Kidney capillary endothelial cell (primary cell): ENCODE results near the gene MLPH.
"Not testable (repeated sequence)": the region's sequence is repeated elsewhere in the genome, so short reads cannot be mapped to it uniquely, and the experiment has no call there.

Experiments used
- DNase-seq: peaks from one replicate; pipeline ENCODE4 v3.0.0-alpha.2; 2018; ENCODE audit warnings: low spot score

Gene MLPH

DNA sequence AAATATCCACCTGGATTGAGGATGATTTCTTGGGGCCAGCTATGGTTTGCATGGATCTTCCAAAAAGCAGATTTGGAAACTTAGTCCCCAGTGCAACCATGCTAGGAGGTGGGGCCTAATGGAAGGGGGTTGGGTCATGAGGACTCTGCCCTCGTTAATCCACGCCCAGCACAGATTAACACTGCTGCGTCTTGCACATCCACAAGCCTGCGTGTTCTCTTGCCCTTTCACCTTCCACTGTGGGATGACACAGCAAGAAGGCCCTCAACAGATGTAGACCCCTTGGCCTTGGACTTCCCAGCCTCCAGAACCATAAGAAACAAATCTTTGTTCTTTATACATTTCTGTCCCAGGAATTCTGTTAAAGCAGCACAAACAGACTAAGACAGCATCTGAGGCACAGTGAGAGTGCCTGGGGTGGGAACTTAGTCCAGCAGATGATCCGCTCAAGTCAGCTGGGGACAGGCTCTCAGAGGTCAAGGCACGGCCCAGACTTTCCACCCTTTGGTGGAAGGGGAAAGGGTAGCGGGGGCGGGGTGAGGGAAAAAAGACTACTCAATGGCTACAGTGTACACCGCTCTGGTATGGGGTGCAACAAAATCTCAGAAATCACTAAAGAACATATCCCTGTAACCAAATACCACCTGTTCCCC, 101.1 kb downstream of the MLPH start:
- DNase-seq, result no peak

DNA sequence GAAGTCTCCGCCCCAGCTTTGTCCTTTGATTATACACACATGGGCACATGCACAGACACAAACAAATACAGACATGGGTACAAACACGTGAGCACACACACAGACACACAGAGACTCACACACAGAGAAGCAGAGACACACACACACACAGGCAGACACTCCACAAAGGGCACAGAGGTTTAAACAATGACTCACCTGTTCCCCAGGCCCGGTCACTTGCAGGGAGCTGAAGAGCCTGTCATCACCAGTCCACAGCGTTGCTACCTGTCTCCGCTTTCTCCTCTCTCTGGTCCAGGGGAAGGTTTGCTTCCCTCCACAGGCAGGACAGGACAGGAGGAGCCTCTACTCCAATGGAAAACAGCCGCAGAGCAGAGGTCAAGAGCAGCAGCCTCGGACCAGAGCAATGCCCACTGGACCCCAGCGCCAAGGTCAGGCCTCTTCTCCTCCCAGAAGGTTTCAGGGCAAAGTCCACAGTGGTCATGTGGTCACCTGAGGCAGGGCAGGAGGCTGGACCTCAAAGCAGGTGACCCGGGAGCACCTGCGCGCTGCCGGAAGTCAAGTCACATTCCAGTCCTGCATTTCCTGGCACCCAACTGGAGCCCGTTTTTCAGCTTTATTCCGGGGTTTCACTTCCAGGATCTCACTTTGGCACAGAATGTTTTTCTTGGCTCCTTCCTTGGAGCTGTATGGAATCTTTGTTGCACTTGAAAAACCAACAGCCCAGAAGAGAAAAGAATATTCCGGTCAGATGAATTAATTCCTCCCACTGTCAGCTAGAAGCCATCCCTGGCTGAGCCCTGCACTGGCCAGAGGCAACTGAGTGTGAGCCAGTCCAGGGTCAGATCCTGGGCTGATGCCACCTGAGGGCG, 103.5 kb downstream of the MLPH start, which contains the start of gene RAB17:
RAB17 (minus strand) TSS at position 463 of the 869 bp plus-strand sequence. CDS start 4,580 bp downstream, outside the sequence.
- DNase-seq, result no peak

GRCh38 chr2:237591141-237591881, 104.3 kb downstream of the MLPH start:
- DNase-seq, result no peak

GRCh38 chr2:237592425-237592980, 105.5 kb downstream of the MLPH start:
- DNase-seq, result no peak

DNA sequence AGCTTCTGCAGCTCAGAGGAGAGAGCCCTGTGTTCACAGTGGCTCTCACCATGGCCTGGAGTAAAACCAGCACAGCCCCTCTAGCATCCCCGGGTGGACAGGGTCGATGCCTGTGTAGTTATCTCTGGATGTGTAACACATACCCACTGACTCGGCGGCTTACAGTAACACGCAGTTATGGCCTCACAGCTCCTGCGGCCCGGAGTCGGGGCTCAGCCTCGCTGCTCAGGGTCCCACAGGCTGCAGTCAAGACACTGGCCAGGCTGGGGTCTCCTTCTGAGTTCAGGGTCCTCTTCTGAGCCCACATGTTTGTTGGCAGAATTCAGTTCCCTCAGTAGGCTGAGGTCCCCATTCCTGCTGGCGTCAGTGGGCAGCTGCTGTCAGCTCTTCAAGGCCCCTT, 106.0 kb downstream of the MLPH start:
- DNase-seq, result no peak

DNA sequence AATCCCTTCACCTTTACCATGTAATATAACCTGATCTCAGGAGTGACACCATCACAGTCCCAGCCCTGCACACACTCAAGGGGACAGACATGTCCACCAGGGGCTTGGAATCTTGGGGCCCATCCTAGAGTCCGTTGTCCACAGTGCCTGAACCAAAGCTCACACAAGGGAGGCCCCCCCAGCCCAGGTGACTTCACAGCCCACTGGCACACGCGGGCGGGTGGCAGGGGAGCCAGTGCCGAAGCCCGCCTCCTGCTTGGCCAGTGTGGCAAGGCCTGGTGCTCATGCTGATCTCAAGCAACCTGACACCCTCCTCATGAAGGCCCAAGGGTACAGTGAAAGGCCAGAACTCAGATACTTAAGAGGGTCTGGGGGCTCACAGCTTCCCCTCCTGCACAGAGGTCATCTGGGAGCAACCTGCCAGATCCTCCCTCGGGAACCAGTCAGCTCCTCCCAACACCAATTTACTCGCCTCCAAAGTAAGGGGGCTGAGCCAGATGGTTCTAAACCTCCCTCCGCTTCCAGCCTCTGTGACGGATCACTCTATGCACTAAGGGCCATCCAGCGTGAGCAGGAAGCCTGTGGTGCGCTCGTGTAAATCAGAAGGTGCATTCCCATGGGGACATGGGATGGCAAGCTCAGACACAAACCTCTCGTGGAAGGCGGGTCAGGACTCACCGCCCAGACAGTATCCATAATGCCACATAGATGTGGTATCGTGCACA, 106.7 kb downstream of the MLPH start:
- DNase-seq, result no peak

GRCh38 chr2:237594514-237594871, 107.4 kb downstream of the MLPH start:
- no peak for DNase-seq

GRCh38 chr2:237595829-237596519, 108.9 kb downstream of the MLPH start:
- not testable (repeated sequence) for DNase-seq

GRCh38 chr2:237596520-237597195, 109.6 kb downstream of the MLPH start:
- DNase-seq, result no peak

GRCh38 chr2:237597196-237598145, 110.4 kb downstream of the MLPH start:
- no peak for DNase-seq

DNA sequence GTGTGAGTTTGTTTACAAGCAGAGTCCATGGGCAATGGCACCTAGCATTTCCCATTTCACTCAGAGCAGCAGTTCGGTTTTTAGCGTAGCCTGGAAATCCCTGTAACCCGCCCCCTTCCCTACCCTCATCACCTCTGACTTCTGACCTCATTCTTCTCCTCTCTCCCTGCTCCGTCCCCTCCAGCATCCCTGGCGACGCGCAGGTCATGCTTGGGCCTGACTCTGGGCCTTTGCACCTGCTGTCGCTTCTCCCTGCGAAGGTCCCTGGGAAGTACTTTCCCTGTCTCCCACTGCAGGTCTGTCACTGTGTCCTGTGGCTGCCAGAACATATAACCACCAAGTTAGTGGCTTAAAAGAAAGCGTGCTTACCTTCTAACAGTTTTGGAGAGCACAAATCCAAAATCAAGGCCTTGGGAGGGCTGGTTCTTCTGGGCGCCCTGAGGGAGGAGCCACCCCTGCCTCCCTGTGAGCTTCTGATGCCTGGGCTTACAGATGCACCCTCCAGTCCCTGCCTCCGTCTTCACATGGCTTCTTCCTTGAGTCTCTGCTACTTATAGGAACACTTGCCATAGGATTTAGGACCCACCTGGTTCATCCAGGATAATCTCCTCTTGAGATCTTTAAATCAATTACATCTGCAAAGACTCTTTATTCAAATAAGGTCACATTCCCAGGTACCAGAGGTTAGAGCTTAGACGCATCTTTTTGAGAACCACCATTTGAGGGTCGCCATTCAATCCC, 111.6 kb downstream of the MLPH start:
- DNase-seq, result no peak

- DNase-seq, result no peak
These were observed 112.5 kb downstream of the MLPH start for GRCh38 chr2:237599465-237600110.

GRCh38 chr2:237600205-237600846, 113.3 kb downstream of the MLPH start:
- no peak for DNase-seq

GRCh38 chr2:237601453-237602116, 114.5 kb downstream of the MLPH start:
- no peak for DNase-seq

GRCh38 chr2:237602409-237602808, 115.4 kb downstream of the MLPH start:
- DNase-seq, result no peak

GRCh38 chr2:237603049-237603717, 116.1 kb downstream of the MLPH start:
- no peak for DNase-seq
